ENCODE measurements around the gene SMTN. TPM values are rescaled to one million over a fixed set of nuclear protein-coding genes. Genes with fewer than 3 reads are reported as not detected.

SMTN gene
- total RNA-seq, 4 donors from 2014 or later, result 171 to 341 (median 219) TPM

DNA sequence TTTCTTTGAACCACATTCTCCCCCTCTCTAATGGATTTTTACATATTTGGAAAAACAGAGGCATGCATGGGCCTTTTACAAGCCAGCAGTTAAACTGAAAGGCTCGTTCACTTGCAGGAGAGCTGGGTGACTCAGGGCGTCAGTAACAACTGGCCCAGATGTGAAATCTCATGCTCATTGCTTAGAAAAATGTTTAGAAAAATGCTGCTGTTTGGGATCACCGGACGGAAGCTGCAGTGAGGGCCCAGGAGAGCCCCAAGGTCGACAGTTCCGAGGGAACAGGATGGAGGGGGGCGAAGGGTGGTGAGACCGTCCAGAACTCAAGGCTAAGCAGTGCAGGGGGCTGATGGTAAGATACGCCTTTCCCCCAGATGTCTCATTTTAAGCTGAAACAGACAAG lies 41.7 kb upstream of the SMTN start:
- intact Hi-C loops (cut with DNase I; ENCODE audit: low total_unique reads), result no loop called here
- Histone ChIP-seq H3K9me3 (no peaks in the 10 kb centered on the region), H3K27ac (peak overlapping the region; percentile 75 to 88 (median 82)), H3K4me1 (peaks cover 5 to 32% (median 15%) of the 10 kb centered on the region in 4 donors), H3K36me3 (no peaks in the 10 kb centered on the region), H3K27me3 (no peaks in the 10 kb centered on the region), H3K4me3 (no peak overlapping the region)
- in situ Hi-C loops (cut with MboI; ENCODE audit: low pct_ligation_motif_present in 1 of 4, low pct_unique_long_range_greater_than_20kb in 1 of 4, low sequenced_read_pairs in 3 of 4), result no loop called here
- peak; percentile 28 for DNase-seq
- WGBS, 2 donors (ENCODE audit: low coverage in 1 of 2), result 50 to 62% methylated on average over 9 of the region's 9 CpGs
- TF ChIP-seq POLR2AphosphoS5 (IDR thresholded peaks at IDR 0.05), result peak; percentile 46 to 58 (median 49)
- TF ChIP-seq EP300 (IDR thresholded peaks at IDR 0.05; ENCODE audit: low read depth), result no peak
- TF ChIP-seq, protein P1, sequence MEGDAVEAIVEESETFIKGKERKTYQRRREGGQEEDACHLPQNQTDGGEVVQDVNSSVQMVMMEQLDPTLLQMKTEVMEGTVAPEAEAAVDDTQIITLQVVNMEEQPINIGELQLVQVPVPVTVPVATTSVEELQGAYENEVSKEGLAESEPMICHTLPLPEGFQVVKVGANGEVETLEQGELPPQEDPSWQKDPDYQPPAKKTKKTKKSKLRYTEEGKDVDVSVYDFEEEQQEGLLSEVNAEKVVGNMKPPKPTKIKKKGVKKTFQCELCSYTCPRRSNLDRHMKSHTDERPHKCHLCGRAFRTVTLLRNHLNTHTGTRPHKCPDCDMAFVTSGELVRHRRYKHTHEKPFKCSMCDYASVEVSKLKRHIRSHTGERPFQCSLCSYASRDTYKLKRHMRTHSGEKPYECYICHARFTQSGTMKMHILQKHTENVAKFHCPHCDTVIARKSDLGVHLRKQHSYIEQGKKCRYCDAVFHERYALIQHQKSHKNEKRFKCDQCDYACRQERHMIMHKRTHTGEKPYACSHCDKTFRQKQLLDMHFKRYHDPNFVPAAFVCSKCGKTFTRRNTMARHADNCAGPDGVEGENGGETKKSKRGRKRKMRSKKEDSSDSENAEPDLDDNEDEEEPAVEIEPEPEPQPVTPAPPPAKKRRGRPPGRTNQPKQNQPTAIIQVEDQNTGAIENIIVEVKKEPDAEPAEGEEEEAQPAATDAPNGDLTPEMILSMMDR (IDR thresholded peaks at IDR 0.05), result no peak

DNA sequence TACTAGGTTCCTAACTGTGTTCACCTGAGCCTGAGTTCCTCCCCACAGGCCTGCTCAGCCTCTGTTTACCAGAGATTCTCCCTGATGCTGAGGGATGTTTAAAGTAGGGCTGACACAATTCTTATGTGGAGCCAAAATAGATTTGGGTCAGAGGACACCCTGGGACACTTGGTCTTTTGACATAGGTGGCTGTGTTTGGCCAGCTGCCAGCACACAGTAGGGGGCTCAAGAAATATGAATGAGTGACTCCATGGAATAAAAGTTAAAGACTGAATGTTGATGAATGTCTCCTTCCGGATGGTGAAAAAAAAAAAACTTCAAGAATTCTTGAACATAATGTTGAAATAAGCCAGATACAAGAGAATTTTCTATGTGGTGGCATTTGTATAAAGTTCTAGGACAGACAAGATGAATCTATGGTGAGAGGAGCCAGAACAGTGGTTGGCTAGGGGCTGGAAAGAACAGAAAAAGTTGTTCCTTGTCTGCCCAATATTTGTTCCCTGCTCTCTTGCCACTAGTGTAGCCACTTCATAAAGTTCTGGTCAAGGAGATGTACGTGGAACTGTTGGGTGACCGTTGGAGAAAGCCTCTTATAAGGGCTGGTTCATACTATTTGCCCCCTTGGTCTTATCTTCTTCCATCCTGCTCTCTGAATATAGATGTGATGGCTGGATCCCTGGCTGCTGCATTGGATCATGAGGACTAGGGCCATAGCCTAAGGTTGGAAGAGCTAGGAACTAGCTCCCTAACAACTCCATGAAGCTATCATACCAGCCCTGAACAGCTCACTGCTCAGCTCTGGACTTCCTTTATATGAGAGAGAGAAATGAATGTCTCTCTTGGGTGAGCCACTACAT lies 40.3 kb upstream of the SMTN start:
- intact Hi-C loops (cut with DNase I; ENCODE audit: low total_unique reads) (loop anchor here (2.0 kb wide), 1 partner anchor 14 kb away; no protein-coding TSS in a partner anchor), in situ Hi-C loops (cut with MboI; ENCODE audit: low pct_ligation_motif_present in 1 of 4, low pct_unique_long_range_greater_than_20kb in 1 of 4, low sequenced_read_pairs in 3 of 4) (no loop called here)
- Histone ChIP-seq H3K27me3 (no peaks in the 10 kb centered on the region), H3K27ac (peak overlapping the region; percentile 75 to 88 (median 82)), H3K4me1 (peaks cover 13 to 43% (median 20%) of the 10 kb centered on the region in 4 donors), H3K36me3 (no peaks in the 10 kb centered on the region), H3K9me3 (no peaks in the 10 kb centered on the region), H3K4me3 (no peak overlapping the region)
- 67 to 78% methylated on average over 3 of the region's 3 CpGs for WGBS, 2 donors (ENCODE audit: low coverage in 1 of 2)
- TF ChIP-seq POLR2AphosphoS5 (IDR thresholded peaks at IDR 0.05) (peak in 2 of 3 donors; percentile 41 to 42), POLR2A (IDR thresholded peaks at IDR 0.05) (no peak)
- no peak for DNase-seq

DNA sequence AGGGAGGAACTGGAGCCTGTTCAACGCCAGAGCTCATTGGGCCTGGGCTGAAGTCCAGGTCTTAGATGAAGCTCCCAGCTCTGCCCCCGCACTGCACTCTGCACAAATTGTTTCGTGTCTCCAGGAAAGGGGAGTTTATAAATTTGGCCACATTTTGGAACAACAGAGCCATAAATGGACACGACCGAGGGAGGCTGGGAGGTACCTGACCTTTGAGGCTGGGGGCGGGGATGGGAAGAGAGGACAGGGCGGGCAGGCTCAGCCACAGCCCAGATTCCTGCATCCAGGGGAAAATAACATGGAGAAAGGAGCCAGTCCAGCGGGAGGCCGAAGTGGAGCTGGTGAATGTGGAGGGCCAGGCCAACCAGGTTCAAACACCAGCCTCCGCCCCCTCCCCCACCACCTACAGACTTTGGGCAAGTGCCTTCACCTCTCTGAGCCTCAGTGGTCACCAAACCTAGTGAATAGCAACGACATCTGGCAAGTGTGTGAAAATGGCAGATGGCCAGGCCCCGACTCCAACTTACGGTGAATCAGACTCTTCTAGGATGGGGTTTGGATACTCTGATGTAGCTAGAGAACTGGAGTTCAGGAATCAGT lies 36.8 kb upstream of the SMTN start:
- 42 to 45% methylated on average over 2 to 13 of the region's 13 CpGs for WGBS, 2 donors (ENCODE audit: low coverage in 1 of 2)
- Histone ChIP-seq H3K27ac (peak overlapping the region; percentile 76 to 87 (median 80)), H3K36me3 (no peaks in the 10 kb centered on the region), H3K4me3 (no peak overlapping the region), H3K9me3 (no peaks in the 10 kb centered on the region), H3K4me1 (peaks cover 10 to 25% (median 15%) of the 10 kb centered on the region in 4 donors), H3K27me3 (no peaks in the 10 kb centered on the region)
- in situ Hi-C loops (cut with MboI; ENCODE audit: low pct_ligation_motif_present in 1 of 4, low pct_unique_long_range_greater_than_20kb in 1 of 4, low sequenced_read_pairs in 3 of 4) (no loop called here), intact Hi-C loops (cut with DNase I; ENCODE audit: low total_unique reads) (no loop called here)
- TF ChIP-seq POLR2AphosphoS5 (IDR thresholded peaks at IDR 0.05) (peak in 1 of 3 donors; percentile 12), POLR2A (IDR thresholded peaks at IDR 0.05) (no peak)
- peak; percentile 61 for DNase-seq

DNA sequence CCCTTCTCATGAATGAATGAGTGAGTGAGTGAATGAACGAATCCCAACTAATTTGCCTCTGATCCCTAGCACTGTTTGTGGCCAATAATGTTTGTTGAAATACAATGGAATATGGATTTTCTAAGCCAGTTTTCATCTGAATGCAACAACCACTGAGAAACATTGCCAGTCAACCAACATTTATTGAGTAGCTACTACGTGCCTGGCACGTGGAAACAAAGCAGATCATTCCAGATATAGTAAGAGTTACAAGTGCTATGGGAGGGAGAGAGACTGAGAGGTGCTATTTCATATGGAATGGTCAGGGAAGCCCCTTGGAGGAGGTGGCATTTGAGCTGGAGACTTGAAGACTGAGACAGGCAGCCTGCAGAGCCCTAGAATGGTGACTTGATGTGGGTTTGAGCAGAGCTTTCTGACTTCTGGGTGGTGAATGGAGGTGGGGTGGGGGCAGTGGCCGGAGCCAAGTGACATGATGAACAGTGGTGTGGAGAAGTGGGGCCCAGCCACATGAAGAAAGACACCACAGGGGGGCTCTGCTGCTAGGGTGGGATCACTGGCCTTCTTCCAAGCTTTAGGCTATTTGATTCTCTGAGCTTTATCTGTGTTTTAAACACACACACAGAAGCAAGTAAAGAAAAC lies 35.1 kb upstream of the SMTN start:
- in situ Hi-C loops (cut with MboI; ENCODE audit: low pct_ligation_motif_present in 1 of 4, low pct_unique_long_range_greater_than_20kb in 1 of 4, low sequenced_read_pairs in 3 of 4), result no loop called here
- 70 to 73% methylated on average over 4 of the region's 4 CpGs for WGBS, 2 donors (ENCODE audit: low coverage in 1 of 2)
- TF ChIP-seq, protein P1 (IDR thresholded peaks at IDR 0.05), result no peak
- TF ChIP-seq EP300 (IDR thresholded peaks at IDR 0.05; ENCODE audit: low read depth) (no peak), POLR2A (IDR thresholded peaks at IDR 0.05) (no peak), POLR2AphosphoS5 (IDR thresholded peaks at IDR 0.05) (no peak)

More for the DNA sequence above, 35.1 kb upstream of the SMTN start:
- H3K4me3 ChIP-seq, result no peak overlapping the region
- H3K36me3 ChIP-seq, result no peaks in the 10 kb centered on the region
- peak overlapping the region; percentile 76 to 87 (median 80) for H3K27ac ChIP-seq
- no peak for DNase-seq
- peaks cover 6 to 29% (median 11%) of the 10 kb centered on the region in 4 donors for H3K4me1 ChIP-seq
- intact Hi-C loops (cut with DNase I; ENCODE audit: low total_unique reads), result no loop called here
- no peaks in the 10 kb centered on the region for H3K27me3 ChIP-seq
- H3K9me3 ChIP-seq, result no peaks in the 10 kb centered on the region
